Stimulated activated CD8-positive, alpha-beta memory T cell treated with anti-CD3 and anti-CD28 coated beads, Interleukin-7, amount 100 ng/mL, for 24 hours (primary cell): Measurements from ENCODE around the gene NSL1.
A peak's percentile ranks its signal among the peaks of the same experiment; 100 is the strongest.

Source experiments
- DNase-seq: peaks from one replicate; pipeline ENCODE4 v3.0.0-alpha.2; 2020; ENCODE audit warnings: low read depth

NSL1 gene

GRCh38 chr1:212703991-212704564, 87.5 kb downstream of the NSL1 start:
- DNase-seq = no peak

- no peak for DNase-seq
Observed at GRCh38 chr1:212702672-212703071, 88.9 kb downstream of the NSL1 start.

- DNase-seq = no peak
Observed at GRCh38 chr1:212701910-212702309, 89.7 kb downstream of the NSL1 start.

GRCh38 chr1:212700892-212701819, 90.4 kb downstream of the NSL1 start:
- no peak for DNase-seq

- peak; percentile 39 for DNase-seq
Observed at GRCh38 chr1:212700223-212700891, 91.2 kb downstream of the NSL1 start.

- DNase-seq = peak; percentile 35
Observed at GRCh38 chr1:212699625-212700222, 91.9 kb downstream of the NSL1 start, which contains the start of gene BATF3. Gene BATF3, minus strand, starts transcription at chr1:212699840. Its CDS starts 78 bp downstream, at chr1:212699762.

- no peak for DNase-seq
Observed at GRCh38 chr1:212699104-212699624, 92.4 kb downstream of the NSL1 start.

- DNase-seq = no peak
Observed at GRCh38 chr1:212698467-212699103, 93.0 kb downstream of the NSL1 start.

GRCh38 chr1:212696721-212697331, 94.8 kb downstream of the NSL1 start:
- DNase-seq = no peak

- DNase-seq = no peak
Observed at GRCh38 chr1:212692774-212693644, 98.6 kb downstream of the NSL1 start.

- no peak for DNase-seq
Observed at GRCh38 chr1:212691561-212692071, 100.0 kb downstream of the NSL1 start.

- no peak for DNase-seq
Observed at GRCh38 chr1:212690816-212691403, 100.7 kb downstream of the NSL1 start.

- no peak for DNase-seq
Observed at GRCh38 chr1:212689758-212690529, 101.6 kb downstream of the NSL1 start.

- DNase-seq = no peak
Observed at GRCh38 chr1:212689196-212689725, 102.3 kb downstream of the NSL1 start.

- no peak for DNase-seq
Observed at GRCh38 chr1:212688341-212689047, 103.1 kb downstream of the NSL1 start.

- DNase-seq = no peak
Observed at GRCh38 chr1:212687811-212688210, 103.8 kb downstream of the NSL1 start.

GRCh38 chr1:212686591-212686990, 105.0 kb downstream of the NSL1 start:
- no peak for DNase-seq

- DNase-seq = no peak
Observed at GRCh38 chr1:212686069-212686468, 105.5 kb downstream of the NSL1 start.
